Effector memory CD8-positive, alpha-beta T cell (primary cell): Measurements from ENCODE around the gene EIF4EBP2.

Experiments
- ATAC-seq: fragments of 150-1000 bp; cut with Tn5 transposase; replicated peaks from 2 replicates; pipeline ENCODE4 v1.10.0; 2021; ENCODE audit warnings: mild to moderate bottlenecking, moderate library complexity
- DNase-seq, 3 experiments: peaks; one replicate each; pipeline ENCODE4 v3.0.0; 2021
- H3K27ac Mint-ChIP-seq, 2 donors: one replicate each; pipeline ENCODE4 v1.8.0; 2022; ENCODE audit warnings: mild to moderate bottlenecking in 2 of 2, mixed read lengths in 2 of 2, moderate library complexity in 2 of 2
- H3K27me3 Mint-ChIP-seq, 2 donors: one replicate each; pipeline ENCODE4 v1.8.0; 2022; ENCODE audit warnings: mixed read lengths in 2 of 2
- H3K36me3 Mint-ChIP-seq: one replicate; pipeline ENCODE4 v1.8.0; 2022; ENCODE audit warnings: mild to moderate bottlenecking, moderate library complexity, mixed read lengths; ENCODE audit not compliant: insufficient read depth
- H3K4me1 Mint-ChIP-seq, 2 donors: one replicate each; pipeline ENCODE4 v1.8.0; 2022; ENCODE audit warnings: low read depth in 2 of 2, mixed read lengths in 2 of 2
- H3K4me3 Mint-ChIP-seq, 2 donors: one replicate each; pipeline ENCODE4 v1.8.0; 2022; ENCODE audit warnings: mild to moderate bottlenecking in 2 of 2, mixed read lengths in 2 of 2, moderate library complexity in 2 of 2
- H3K9me3 Mint-ChIP-seq, 2 donors: one replicate each; pipeline ENCODE4 v1.8.0; 2022; ENCODE audit warnings: mixed read lengths in 2 of 2
- total RNA-seq, 9 experiments: gene quantifications; one replicate each; lab custom pipeline; 2026; lab: John Stamatoyannopoulos, UW

EIF4EBP2 gene
- total RNA-seq: 82.9 to 153 (median 95.0) reads per million in 9 experiments

GRCh38 chr10:70404036-70404786, at the start of gene EIF4EBP2:
Gene EIF4EBP2 (plus strand): TSS chr10:70404145. CDS start chr10:70404402, 257 bp downstream.
- DNase-seq (peak; percentile 99 to 100 (median 99)), ATAC-seq (peak; percentile 93)
- Mint-ChIP-seq H3K36me3 (peaks cover 22% of the 10 kb centered on the region), H3K9me3 (no peaks in the 10 kb centered on the region), H3K4me3 (peak within 1 kb of the TSS; percentile 98 to 100), H3K27ac (peak within 1 kb of the TSS; percentile 87 to 94), H3K4me1 (peaks cover 34 to 44% of the 10 kb centered on the region in 2 donors), H3K27me3 (no peaks in the 10 kb centered on the region)

GRCh38 chr10:70354556-70354955, 49.4 kb upstream of the EIF4EBP2 start:
- no peaks in the 10 kb centered on the region for H3K9me3 Mint-ChIP-seq
- H3K27ac Mint-ChIP-seq: peak overlapping the region; percentile 78 to 86
- peak overlapping the region; percentile 79 to 85 for H3K4me3 Mint-ChIP-seq
- peaks cover 0 to 16% of the 10 kb centered on the region in 2 donors for H3K27me3 Mint-ChIP-seq
- H3K4me1 Mint-ChIP-seq: peaks cover 18 to 19% of the 10 kb centered on the region in 2 donors
- no peak for DNase-seq
- no peak for ATAC-seq
- H3K36me3 Mint-ChIP-seq: peaks cover 3% of the 10 kb centered on the region

- H3K27ac Mint-ChIP-seq: peak overlapping the region; percentile 78 to 86
- peaks cover 0 to 16% of the 10 kb centered on the region in 2 donors for H3K27me3 Mint-ChIP-seq
- peak overlapping the region; percentile 79 to 85 for H3K4me3 Mint-ChIP-seq
- H3K4me1 Mint-ChIP-seq: peaks cover 18 to 19% of the 10 kb centered on the region in 2 donors
- no peaks in the 10 kb centered on the region for H3K9me3 Mint-ChIP-seq
- peaks cover 3% of the 10 kb centered on the region for H3K36me3 Mint-ChIP-seq
- DNase-seq (no peak), ATAC-seq (peak; percentile 59)
Observed at GRCh38 chr10:70355051-70356021, 48.6 kb upstream of the EIF4EBP2 start.

- Mint-ChIP-seq H3K27ac (no peak overlapping the region), H3K27me3 (peaks cover 0 to 16% of the 10 kb centered on the region in 2 donors), H3K4me1 (peaks cover 18 to 19% of the 10 kb centered on the region in 2 donors), H3K36me3 (peaks cover 6% of the 10 kb centered on the region), H3K4me3 (no peak overlapping the region), H3K9me3 (no peaks in the 10 kb centered on the region)
- DNase-seq (no peak), ATAC-seq (no peak)
Observed at GRCh38 chr10:70357565-70357964, 46.4 kb upstream of the EIF4EBP2 start.

GRCh38 chr10:70358446-70358845, 45.5 kb upstream of the EIF4EBP2 start:
- ATAC-seq: no peak
- Mint-ChIP-seq H3K36me3 (peaks cover 6% of the 10 kb centered on the region), H3K9me3 (no peaks in the 10 kb centered on the region), H3K4me3 (no peak overlapping the region), H3K27me3 (peaks cover 0 to 16% of the 10 kb centered on the region in 2 donors), H3K4me1 (peaks cover 17 to 18% of the 10 kb centered on the region in 2 donors), H3K27ac (no peak overlapping the region)
- no peak for DNase-seq

DNA sequence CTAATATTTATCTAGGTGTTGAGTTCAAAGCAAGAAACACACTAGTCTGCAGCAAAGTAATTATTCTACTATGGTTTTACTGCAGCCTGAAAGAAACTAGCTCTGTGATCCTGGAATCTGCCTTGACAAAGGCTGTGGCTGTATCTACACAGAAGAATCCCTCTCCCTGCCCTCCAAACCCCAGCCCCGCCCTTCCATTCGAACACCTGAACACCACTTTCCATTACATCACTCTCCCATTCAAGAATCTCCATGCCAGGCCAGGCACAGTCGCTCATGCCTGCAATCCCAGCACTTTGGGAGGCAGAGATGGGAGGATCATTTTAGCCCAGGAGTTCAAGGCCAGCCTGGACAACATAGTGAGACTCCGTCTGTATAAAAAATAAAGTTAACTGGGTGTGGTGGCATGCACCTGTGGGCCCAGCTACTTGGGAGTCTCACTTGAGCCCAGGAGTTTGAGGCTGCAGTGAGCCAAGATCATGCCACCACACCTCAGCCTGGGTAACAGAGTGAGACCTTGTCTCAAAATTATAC, 44.9 kb upstream of the EIF4EBP2 start:
- ATAC-seq: no peak
- Mint-ChIP-seq H3K4me1 (peaks cover 17 to 18% of the 10 kb centered on the region in 2 donors), H3K27me3 (peaks cover 0 to 16% of the 10 kb centered on the region in 2 donors), H3K27ac (no peak overlapping the region), H3K9me3 (no peaks in the 10 kb centered on the region), H3K4me3 (no peak overlapping the region), H3K36me3 (peaks cover 8% of the 10 kb centered on the region)
- DNase-seq: no peak

DNA sequence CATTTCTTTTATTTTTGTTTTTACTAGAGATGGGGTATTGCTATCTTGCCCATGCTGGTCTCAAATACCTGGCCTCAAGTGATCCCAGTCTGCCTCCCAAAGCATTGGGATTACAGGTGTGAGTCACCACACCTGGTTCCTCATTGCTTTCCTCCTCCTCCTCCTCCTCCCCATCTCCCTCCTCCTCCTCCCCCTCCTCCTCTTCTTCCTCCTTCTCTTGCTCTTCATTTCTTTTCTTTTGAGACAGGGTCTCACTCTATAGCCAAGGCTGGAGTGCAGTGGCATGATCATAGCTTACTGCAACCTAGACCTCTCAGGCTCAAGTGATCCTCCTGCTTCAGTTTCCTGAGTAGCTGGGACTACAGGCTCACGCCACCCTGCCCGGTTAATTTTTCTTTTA, 43.7 kb upstream of the EIF4EBP2 start:
- no peaks in the 10 kb centered on the region for H3K9me3 Mint-ChIP-seq

GRCh38 chr10:70362328-70362727, 41.6 kb upstream of the EIF4EBP2 start:
- ATAC-seq (no peak), DNase-seq (no peak)
- H3K27ac Mint-ChIP-seq: peak overlapping the region in 1 of 2 donors; percentile 62
- H3K9me3 Mint-ChIP-seq: no peaks in the 10 kb centered on the region
- H3K4me3 Mint-ChIP-seq: no peak overlapping the region
- peaks cover 7% of the 10 kb centered on the region for H3K36me3 Mint-ChIP-seq
- H3K27me3 Mint-ChIP-seq: no peaks in the 10 kb centered on the region
- peaks cover 8 to 11% of the 10 kb centered on the region in 2 donors for H3K4me1 Mint-ChIP-seq

More for the DNA sequence above, 43.7 kb upstream of the EIF4EBP2 start:
- H3K4me1 Mint-ChIP-seq: peaks cover 16 to 20% of the 10 kb centered on the region in 2 donors
- peak overlapping the region in 1 of 2 donors; percentile 23 for H3K27ac Mint-ChIP-seq
- H3K27me3 Mint-ChIP-seq: peaks cover 0 to 8% of the 10 kb centered on the region in 2 donors
- H3K36me3 Mint-ChIP-seq: peaks cover 10% of the 10 kb centered on the region
- H3K4me3 Mint-ChIP-seq: no peak overlapping the region
- DNase-seq (no peak), ATAC-seq (no peak)

DNA sequence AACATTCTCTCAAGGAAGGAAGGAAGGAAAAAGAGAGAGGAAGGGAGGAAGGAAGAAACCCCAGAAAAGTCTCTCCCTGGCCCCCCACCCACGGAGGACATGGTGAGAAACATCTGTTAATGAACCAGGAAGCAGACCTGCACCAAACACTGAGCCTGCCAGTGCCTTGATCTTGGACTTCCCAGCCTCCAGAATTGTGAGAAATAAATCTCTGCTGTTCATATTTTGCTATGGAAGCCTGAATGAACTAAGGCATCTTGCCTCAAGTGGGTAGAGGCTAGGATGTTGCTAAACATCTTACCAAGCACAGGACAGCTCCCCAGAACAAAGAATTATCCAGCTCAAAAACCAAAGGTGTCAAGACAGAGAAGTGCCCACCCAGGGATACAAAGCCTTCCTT, 40.7 kb upstream of the EIF4EBP2 start:
- Mint-ChIP-seq H3K9me3 (no peaks in the 10 kb centered on the region), H3K4me3 (no peak overlapping the region), H3K27ac (no peak overlapping the region), H3K36me3 (peaks cover 7% of the 10 kb centered on the region), H3K27me3 (no peaks in the 10 kb centered on the region), H3K4me1 (peaks cover 6 to 8% of the 10 kb centered on the region in 2 donors)
- ATAC-seq: no peak
- no peak for DNase-seq

DNA sequence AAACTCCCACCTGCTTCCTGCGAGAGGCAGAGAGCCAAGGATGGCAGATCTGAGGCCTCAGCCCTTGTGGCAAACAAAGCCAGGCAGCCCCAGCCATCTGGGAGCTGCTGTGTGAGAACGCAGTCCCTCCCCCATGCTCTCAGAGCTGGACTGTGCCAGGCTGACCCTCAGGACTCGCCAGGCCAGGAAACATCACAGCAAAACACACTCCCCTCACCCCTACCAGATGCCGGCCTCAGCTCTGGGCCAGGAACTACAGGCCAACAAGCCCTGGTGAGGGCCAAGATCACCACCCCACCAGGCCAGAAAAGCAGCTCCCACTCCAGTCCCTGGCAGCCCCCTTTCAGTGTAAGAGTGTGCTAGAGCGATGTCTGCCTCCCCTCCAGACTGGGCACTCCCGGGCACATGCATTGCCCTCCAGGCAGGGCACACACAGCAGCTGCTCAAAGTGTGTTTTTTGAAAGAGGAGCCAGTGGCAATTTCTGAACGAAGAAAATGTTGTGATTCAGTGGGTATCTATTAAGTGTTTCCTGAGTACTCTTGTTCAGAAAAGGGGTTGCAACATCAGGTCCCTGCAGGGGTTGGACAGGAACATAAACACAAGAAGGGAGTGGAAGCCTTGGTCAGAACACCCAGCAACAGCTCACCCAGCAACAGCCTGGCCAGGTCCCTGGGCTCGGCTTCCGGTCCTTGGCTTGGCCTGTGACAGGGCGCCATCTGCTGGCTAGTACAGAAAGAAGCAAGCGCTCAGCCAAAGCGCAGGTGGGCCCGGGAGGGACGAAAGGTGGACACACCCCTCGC, 39.8 kb upstream of the EIF4EBP2 start:
- peak; percentile 99 for ATAC-seq
- no peaks in the 10 kb centered on the region for H3K27me3 Mint-ChIP-seq

DNA sequence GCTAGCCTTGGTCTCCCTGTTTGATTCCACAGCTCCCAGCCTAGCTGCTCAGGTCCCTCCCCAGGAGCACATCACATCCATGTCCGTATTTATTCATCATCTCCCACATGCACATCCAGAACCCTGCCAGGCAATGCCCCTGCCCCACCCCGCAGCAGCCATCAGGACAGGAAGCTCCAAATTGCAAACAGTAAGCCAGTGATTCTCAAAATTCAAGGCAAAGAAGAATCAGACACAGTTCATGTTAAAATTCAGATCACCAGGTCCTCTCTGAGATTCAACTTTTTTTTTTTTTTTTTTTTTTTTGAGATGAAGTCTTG, 39.2 kb upstream of the EIF4EBP2 start:
- no peaks in the 10 kb centered on the region for H3K9me3 Mint-ChIP-seq
- H3K36me3 Mint-ChIP-seq: peaks cover 7% of the 10 kb centered on the region
- no peaks in the 10 kb centered on the region for H3K27me3 Mint-ChIP-seq
- H3K4me1 Mint-ChIP-seq: peaks cover 6% of the 10 kb centered on the region in 2 donors
- ATAC-seq (no peak), DNase-seq (no peak)
- H3K27ac Mint-ChIP-seq: no peak overlapping the region
- peak overlapping the region; percentile 43 to 45 for H3K4me3 Mint-ChIP-seq

More for the DNA sequence above, 39.8 kb upstream of the EIF4EBP2 start:
- Mint-ChIP-seq H3K4me3 (peak overlapping the region; percentile 43 to 45), H3K4me1 (peaks cover 6% of the 10 kb centered on the region in 2 donors), H3K9me3 (no peaks in the 10 kb centered on the region), H3K36me3 (peaks cover 7% of the 10 kb centered on the region), H3K27ac (no peak overlapping the region)
- DNase-seq: peak; percentile 81 to 83 (median 82)

DNA sequence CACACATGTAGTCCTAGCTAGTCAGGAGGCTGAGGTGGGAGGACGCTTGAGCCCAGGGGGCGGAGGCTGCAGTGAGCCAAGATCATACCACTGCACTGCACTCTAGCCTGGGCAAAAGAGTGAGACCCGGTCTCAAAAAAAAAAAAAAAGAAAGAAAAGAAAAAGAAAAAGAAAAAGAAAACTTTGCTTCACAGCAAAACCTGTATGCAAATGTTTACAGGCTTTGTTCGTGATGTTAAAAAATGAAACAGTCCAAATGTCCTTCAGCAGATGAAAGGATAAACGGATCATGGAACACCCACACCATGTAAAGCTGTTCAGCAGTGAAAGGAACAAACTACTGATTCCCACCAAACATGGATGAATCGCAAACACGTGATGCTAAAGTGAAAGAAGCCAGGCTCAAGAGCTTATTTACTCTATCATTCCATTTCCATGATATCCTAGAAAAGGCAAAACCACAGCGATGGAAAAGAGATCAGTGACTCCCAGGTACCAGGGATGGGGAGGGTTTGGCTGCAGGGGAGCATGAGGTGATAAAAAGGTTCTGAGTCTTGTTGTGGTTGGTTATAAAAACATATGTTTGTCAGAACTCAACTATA, 36.6 kb upstream of the EIF4EBP2 start:
- peaks cover 8% of the 10 kb centered on the region for H3K36me3 Mint-ChIP-seq
- DNase-seq: no peak
- H3K27me3 Mint-ChIP-seq: no peaks in the 10 kb centered on the region
- no peak overlapping the region for H3K27ac Mint-ChIP-seq
- ATAC-seq: no peak
- H3K4me1 Mint-ChIP-seq: peaks cover 6% of the 10 kb centered on the region in 2 donors
- H3K9me3 Mint-ChIP-seq: no peaks in the 10 kb centered on the region
- no peak overlapping the region for H3K4me3 Mint-ChIP-seq
